ENCODE data around the gene C9orf50.
"Not testable (repeated sequence)": the region's sequence is repeated elsewhere in the genome, so short reads cannot be mapped to it uniquely, and the experiment has no call there.

C9orf50 gene

GRCh38 chr9:129610213-129610472, 10.8 kb downstream of the C9orf50 start:
- FAIRE-seq = no peak

- no peak for FAIRE-seq
Observed at GRCh38 chr9:129609486-129610212, 11.3 kb downstream of the C9orf50 start.

GRCh38 chr9:129608561-129609481, 12.1 kb downstream of the C9orf50 start:
- FAIRE-seq = no peak

GRCh38 chr9:129607027-129607387, 13.9 kb downstream of the C9orf50 start:
- FAIRE-seq = no peak

GRCh38 chr9:129606161-129607026, 14.5 kb downstream of the C9orf50 start:
- no peak for FAIRE-seq

GRCh38 chr9:129604766-129605163, 16.1 kb downstream of the C9orf50 start:
- no peak for FAIRE-seq

- no peak for FAIRE-seq
Observed at GRCh38 chr9:129604056-129604765, 16.7 kb downstream of the C9orf50 start.

GRCh38 chr9:129602598-129603415, 18.1 kb downstream of the C9orf50 start:
- FAIRE-seq = no peak

- no peak for FAIRE-seq
Observed at GRCh38 chr9:129601082-129601674, 19.7 kb downstream of the C9orf50 start.

- no peak for FAIRE-seq
Observed at GRCh38 chr9:129598089-129598596, 22.8 kb downstream of the C9orf50 start.

GRCh38 chr9:129597355-129598088, 23.4 kb downstream of the C9orf50 start:
- no peak for FAIRE-seq

GRCh38 chr9:129596541-129597331, 24.2 kb downstream of the C9orf50 start:
- no peak for FAIRE-seq

- no peak for FAIRE-seq
Observed at GRCh38 chr9:129595903-129596540, 24.9 kb downstream of the C9orf50 start.

- no peak for FAIRE-seq
Observed at GRCh38 chr9:129595311-129595741, 25.6 kb downstream of the C9orf50 start.

GRCh38 chr9:129594632-129595031, 26.3 kb downstream of the C9orf50 start:
- FAIRE-seq = no peak

GRCh38 chr9:129592790-129593189, 28.1 kb downstream of the C9orf50 start:
- not testable (repeated sequence) for FAIRE-seq

GRCh38 chr9:129591916-129592315, 29.0 kb downstream of the C9orf50 start:
- no peak for FAIRE-seq

GRCh38 chr9:129590466-129590865, 30.4 kb downstream of the C9orf50 start:
- FAIRE-seq = no peak
